Liver (tissue), 9 donors: Measurements from ENCODE around the gene RMI1. TPM values are rescaled to one million over a fixed set of nuclear protein-coding genes. Genes with fewer than 3 reads are reported as not detected.

Experiments
- DNase-seq: peaks from one replicate; pipeline ENCODE4 v3.0.0-alpha.2; 2017; ENCODE audit warnings: low spot score
- H3K27ac ChIP-seq, 2 donors: one replicate each; pipeline ENCODE4 v1.7.0; 2013; ENCODE audit warnings: inconsistent platforms in 2 of 2, low read length in 2 of 2, control low read depth in 1 of 2, low read depth in 1 of 2, mild to moderate bottlenecking in 1 of 2
- H3K27me3 ChIP-seq, 4 donors: one replicate each; pipeline versions ENCODE4 v1.6.1 to v1.7.0; 2013; ENCODE audit warnings: low read length in 3 of 4, inconsistent platforms in 1 of 4, mild to moderate bottlenecking in 1 of 4, moderate library complexity in 1 of 4; ENCODE audit not compliant: control insufficient read depth in 4 of 4, insufficient read depth in 4 of 4
- H3K36me3 ChIP-seq, 4 donors: one replicate each; pipeline versions ENCODE4 v1.6.1 to v1.7.0; 2013; ENCODE audit warnings: low read length in 3 of 4, mild to moderate bottlenecking in 3 of 4, low read depth in 1 of 4, moderate library complexity in 1 of 4; ENCODE audit not compliant: control insufficient read depth in 4 of 4, insufficient read depth in 3 of 4
- H3K4me1 ChIP-seq, 4 donors: one replicate each; pipeline versions ENCODE4 v1.6.1 to v1.7.0; 2013; ENCODE audit warnings: low read length in 3 of 4, mild to moderate bottlenecking in 3 of 4, moderate library complexity in 1 of 4; ENCODE audit not compliant: control insufficient read depth in 4 of 4, insufficient read depth in 4 of 4
- H3K4me3 ChIP-seq, 3 donors: one replicate each; pipeline versions ENCODE4 v1.6.1 to v1.7.0; 2013; ENCODE audit warnings: low read length in 3 of 3, control low read depth in 1 of 3, low read depth in 1 of 3, mild to moderate bottlenecking in 1 of 3
- H3K9ac ChIP-seq, 2 donors: one replicate each; pipeline ENCODE4 v1.7.0; 2013; ENCODE audit warnings: low read length in 2 of 2, mild to moderate bottlenecking in 2 of 2, moderate library complexity in 2 of 2, control low read depth in 1 of 2, low read depth in 1 of 2
- H3K9me3 ChIP-seq, 4 donors: one replicate each; pipeline versions ENCODE4 v1.6.1 to v1.7.0; 2013; ENCODE audit warnings: low read length in 3 of 4; ENCODE audit not compliant: control insufficient read depth in 4 of 4
- EGR1 ChIP-seq, 2 donors: IDR thresholded peaks; 2 replicates each; pipeline ENCODE4 v1.6.1; 2016 to 2018; ENCODE audit warnings: antibody characterized with exemption in 2 of 2, low read depth in 2 of 2
- FOXA1 ChIP-seq: IDR thresholded peaks from 2 replicates; pipeline ENCODE4 v1.6.1; 2016; ENCODE audit warnings: antibody characterized with exemption
- FOXA2 ChIP-seq: IDR thresholded peaks from 2 replicates; pipeline ENCODE4 v1.6.1; 2016; ENCODE audit warnings: antibody characterized with exemption
- GABPA ChIP-seq, 2 donors: IDR thresholded peaks in 1 of 2; conservative IDR thresholded peaks in 1 of 2; 2 replicates each; pipeline ENCODE4 v1.6.1; 2016; ENCODE audit warnings: antibody characterized with exemption in 2 of 2, mild to moderate bottlenecking in 1 of 2, moderate library complexity in 1 of 2
- HNF4A ChIP-seq, 2 donors: conservative IDR thresholded peaks; 2 replicates each; pipeline ENCODE4 v1.6.1; 2016; ENCODE audit warnings: antibody characterized with exemption in 2 of 2, mild to moderate bottlenecking in 2 of 2
- JUND ChIP-seq, 2 donors: IDR thresholded peaks; 2 replicates each; pipeline ENCODE4 v1.6.1; 2016; ENCODE audit warnings: antibody characterized with exemption in 2 of 2
- MAX ChIP-seq: IDR thresholded peaks from 2 replicates; pipeline ENCODE4 v1.6.1; 2016; ENCODE audit warnings: antibody characterized with exemption
- NR2F2 ChIP-seq: IDR thresholded peaks from 2 replicates; pipeline ENCODE4 v1.6.1; 2016; ENCODE audit warnings: antibody characterized with exemption
- RAD21 ChIP-seq, 2 donors: IDR thresholded peaks; 2 replicates each; pipeline ENCODE4 v1.6.1; 2016; ENCODE audit warnings: antibody characterized with exemption in 2 of 2, mild to moderate bottlenecking in 2 of 2
- RXRA ChIP-seq, 2 donors: IDR thresholded peaks; 2 replicates each; pipeline ENCODE4 v1.6.1; 2017 to 2018; ENCODE audit warnings: antibody characterized with exemption in 2 of 2, mild to moderate bottlenecking in 1 of 2
- SP1 ChIP-seq: IDR thresholded peaks from 2 replicates; pipeline ENCODE4 v1.6.1; 2018; ENCODE audit warnings: antibody characterized with exemption, mild to moderate bottlenecking
- YY1 ChIP-seq: IDR thresholded peaks from 2 replicates; pipeline ENCODE4 v1.6.1; 2016; ENCODE audit warnings: antibody characterized with exemption, mild to moderate bottlenecking
- WGBS: extraction: QIAGEN DNeasy Blood & Tissue Kit; methylation state at CpG from one replicate; pipeline ENCODE4 v1.1.7; 2013; 5-methylcytosine and 5-hydroxymethylcytosine counted together
- polyA plus RNA-seq, 2 donors: library from polyadenylated mRNA; stranded (reverse) in 1 of 2; unstranded in 1 of 2; fragments of 200-250 nt in 1 of 2; fragments of >200 nt in 1 of 2; fragmentation: Nextera tagmentation in 1 of 2; extraction: Ambion mirVana in 1 of 2; gene quantifications; one replicate each; pipeline versions ENCODE4 v1.2.1 to v1.2.3, GENCODE V29; 2013 to 2015
- total RNA-seq, 2 donors: library from RNA; depleted of rRNA; stranded (reverse); fragments of >200 nt; gene quantifications; one replicate each; pipeline ENCODE4 v1.2.3, GENCODE V29; 2014
- TF ChIP-seq, protein P1 (sequence below): IDR thresholded peaks from 2 replicates; pipeline ENCODE4 v1.6.1; 2016; ENCODE audit warnings: antibody characterized with exemption, mild to moderate bottlenecking
- TF ChIP-seq, protein P2 (sequence below): fragments of 150-350 bp; IDR thresholded peaks from 2 replicates; pipeline ENCODE4 v1.5.1; 2017; ENCODE audit warnings: improper control_type of control experiment, low read depth, low read length; ENCODE audit not compliant: missing input control
- donor health status: healthy.
- donor health status: healthy.
- donor health status: healthy.
- donor health status: healthy.
- donor health status: healthy.

RMI1 gene
- total and polyA plus RNA-seq, 4 donors = 2.0 to 10.4 (median 4.0) TPM

- under 1% methylated on average over 57 of the region's 57 CpGs for WGBS
Measured at GRCh38 chr9:83979812-83980394, 702 bp upstream of the RMI1 start, which contains the start of gene HNRNPK. Gene HNRNPK, minus strand, starts transcription at chr9:83980215. Its CDS starts 1,963 bp downstream, at chr9:83978252.

DNA sequence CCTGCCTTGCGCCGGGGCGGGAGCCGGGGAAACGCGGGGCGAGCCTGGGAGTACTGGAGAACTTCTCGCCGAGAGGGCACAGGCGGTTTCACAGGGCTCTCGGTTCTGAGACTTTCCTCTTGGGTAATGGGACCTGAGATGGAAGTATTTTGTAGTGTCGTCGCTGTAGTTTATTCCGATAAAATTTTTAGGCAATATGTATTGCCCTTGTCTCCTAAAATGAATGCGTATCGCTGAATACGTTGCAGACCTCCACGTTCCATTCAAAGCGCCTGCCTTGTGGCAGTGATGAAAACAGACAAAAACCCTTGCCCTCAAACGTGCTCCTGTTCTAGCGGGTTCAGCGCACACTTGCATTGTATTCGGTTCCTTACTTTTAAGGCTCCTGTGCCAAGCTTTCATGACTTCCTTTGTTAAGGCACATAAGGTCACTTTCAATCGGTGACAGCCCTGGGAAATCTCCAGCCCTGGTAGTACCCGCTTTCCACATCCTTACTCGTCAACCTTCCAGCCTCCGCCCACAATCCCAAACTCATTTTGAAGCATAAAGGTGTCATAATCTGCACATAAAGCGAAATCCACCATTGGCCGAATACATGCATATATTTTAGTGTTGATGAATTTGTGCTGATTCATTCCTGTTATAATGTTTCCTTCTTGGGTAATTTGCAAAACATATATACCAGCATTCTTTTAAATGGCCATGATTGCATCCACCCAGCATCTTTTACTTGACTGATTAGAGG lies 694 bp downstream of the RMI1 start:
- Histone ChIP-seq H3K27ac (peak overlapping the region; percentile 96 to 99), H3K9me3 (no peaks in the 10 kb centered on the region), H3K36me3 (peaks cover 0 to 16% (median 8%) of the 10 kb centered on the region in 4 donors), H3K4me3 (peak overlapping the region; percentile 78 to 82 (median 81)), H3K27me3 (no peaks in the 10 kb centered on the region), H3K9ac (peak overlapping the region; percentile 78 to 90), H3K4me1 (peaks cover 0 to 24% (median 12%) of the 10 kb centered on the region in 4 donors)
- TF ChIP-seq RAD21 (IDR thresholded peaks at IDR 0.05) (no peak), RXRA (IDR thresholded peaks at IDR 0.05) (peak in 1 of 2 donors; percentile 33)
- no peak for DNase-seq
- WGBS = 2% methylated on average over 29 of the region's 29 CpGs

More at GRCh38 chr9:83979812-83980394, 702 bp upstream of the RMI1 start, which contains the start of gene HNRNPK:
- peak within 1 kb of the TSS; percentile 82 to 99 (median 92) for H3K4me3 ChIP-seq
- peak; percentile 99 for DNase-seq
- H3K9ac ChIP-seq = peak within 1 kb of the TSS; percentile 90 to 93
- H3K36me3 ChIP-seq = peaks cover 3 to 28% (median 22%) of the 10 kb centered on the region in 4 donors
- peaks cover 2 to 21% (median 12%) of the 10 kb centered on the region in 4 donors for H3K4me1 ChIP-seq
- H3K9me3 ChIP-seq = no peaks in the 10 kb centered on the region
- no peak for TF ChIP-seq JUND (IDR thresholded peaks at IDR 0.05)
- TF ChIP-seq, protein P1, sequence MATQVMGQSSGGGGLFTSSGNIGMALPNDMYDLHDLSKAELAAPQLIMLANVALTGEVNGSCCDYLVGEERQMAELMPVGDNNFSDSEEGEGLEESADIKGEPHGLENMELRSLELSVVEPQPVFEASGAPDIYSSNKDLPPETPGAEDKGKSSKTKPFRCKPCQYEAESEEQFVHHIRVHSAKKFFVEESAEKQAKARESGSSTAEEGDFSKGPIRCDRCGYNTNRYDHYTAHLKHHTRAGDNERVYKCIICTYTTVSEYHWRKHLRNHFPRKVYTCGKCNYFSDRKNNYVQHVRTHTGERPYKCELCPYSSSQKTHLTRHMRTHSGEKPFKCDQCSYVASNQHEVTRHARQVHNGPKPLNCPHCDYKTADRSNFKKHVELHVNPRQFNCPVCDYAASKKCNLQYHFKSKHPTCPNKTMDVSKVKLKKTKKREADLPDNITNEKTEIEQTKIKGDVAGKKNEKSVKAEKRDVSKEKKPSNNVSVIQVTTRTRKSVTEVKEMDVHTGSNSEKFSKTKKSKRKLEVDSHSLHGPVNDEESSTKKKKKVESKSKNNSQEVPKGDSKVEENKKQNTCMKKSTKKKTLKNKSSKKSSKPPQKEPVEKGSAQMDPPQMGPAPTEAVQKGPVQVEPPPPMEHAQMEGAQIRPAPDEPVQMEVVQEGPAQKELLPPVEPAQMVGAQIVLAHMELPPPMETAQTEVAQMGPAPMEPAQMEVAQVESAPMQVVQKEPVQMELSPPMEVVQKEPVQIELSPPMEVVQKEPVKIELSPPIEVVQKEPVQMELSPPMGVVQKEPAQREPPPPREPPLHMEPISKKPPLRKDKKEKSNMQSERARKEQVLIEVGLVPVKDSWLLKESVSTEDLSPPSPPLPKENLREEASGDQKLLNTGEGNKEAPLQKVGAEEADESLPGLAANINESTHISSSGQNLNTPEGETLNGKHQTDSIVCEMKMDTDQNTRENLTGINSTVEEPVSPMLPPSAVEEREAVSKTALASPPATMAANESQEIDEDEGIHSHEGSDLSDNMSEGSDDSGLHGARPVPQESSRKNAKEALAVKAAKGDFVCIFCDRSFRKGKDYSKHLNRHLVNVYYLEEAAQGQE = no peak
- TF ChIP-seq, protein P2, sequence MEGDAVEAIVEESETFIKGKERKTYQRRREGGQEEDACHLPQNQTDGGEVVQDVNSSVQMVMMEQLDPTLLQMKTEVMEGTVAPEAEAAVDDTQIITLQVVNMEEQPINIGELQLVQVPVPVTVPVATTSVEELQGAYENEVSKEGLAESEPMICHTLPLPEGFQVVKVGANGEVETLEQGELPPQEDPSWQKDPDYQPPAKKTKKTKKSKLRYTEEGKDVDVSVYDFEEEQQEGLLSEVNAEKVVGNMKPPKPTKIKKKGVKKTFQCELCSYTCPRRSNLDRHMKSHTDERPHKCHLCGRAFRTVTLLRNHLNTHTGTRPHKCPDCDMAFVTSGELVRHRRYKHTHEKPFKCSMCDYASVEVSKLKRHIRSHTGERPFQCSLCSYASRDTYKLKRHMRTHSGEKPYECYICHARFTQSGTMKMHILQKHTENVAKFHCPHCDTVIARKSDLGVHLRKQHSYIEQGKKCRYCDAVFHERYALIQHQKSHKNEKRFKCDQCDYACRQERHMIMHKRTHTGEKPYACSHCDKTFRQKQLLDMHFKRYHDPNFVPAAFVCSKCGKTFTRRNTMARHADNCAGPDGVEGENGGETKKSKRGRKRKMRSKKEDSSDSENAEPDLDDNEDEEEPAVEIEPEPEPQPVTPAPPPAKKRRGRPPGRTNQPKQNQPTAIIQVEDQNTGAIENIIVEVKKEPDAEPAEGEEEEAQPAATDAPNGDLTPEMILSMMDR = no peak
- TF ChIP-seq NR2F2 = no peak
- peak; percentile 99 for TF ChIP-seq SP1
- TF ChIP-seq MAX = no peak
- TF ChIP-seq EGR1 (IDR thresholded peaks at IDR 0.05; ENCODE audit: low read depth in 2 of 2) = no peak
- TF ChIP-seq GABPA (IDR thresholded peaks at IDR 0.05 in 1 of 2, conservative IDR thresholded peaks at IDR 0.05 in 1 of 2) = no peak
- TF ChIP-seq FOXA1 = no peak
- no peak for TF ChIP-seq FOXA2
- peak; percentile 20 for TF ChIP-seq YY1
- no peak for TF ChIP-seq HNF4A (conservative IDR thresholded peaks at IDR 0.05)
- H3K27me3 ChIP-seq = no peaks in the 10 kb centered on the region
- H3K27ac ChIP-seq = peak within 1 kb of the TSS; percentile 96 to 99
